Measurements from ENCODE around the gene ADORA2A. TPM values are rescaled to one million over a fixed set of nuclear protein-coding genes. Genes with fewer than 3 reads are reported as not detected.

The ADORA2A gene
- total RNA-seq, 4 donors from 2014 or later: 2.6 to 4.2 (median 3.5) TPM

DNA sequence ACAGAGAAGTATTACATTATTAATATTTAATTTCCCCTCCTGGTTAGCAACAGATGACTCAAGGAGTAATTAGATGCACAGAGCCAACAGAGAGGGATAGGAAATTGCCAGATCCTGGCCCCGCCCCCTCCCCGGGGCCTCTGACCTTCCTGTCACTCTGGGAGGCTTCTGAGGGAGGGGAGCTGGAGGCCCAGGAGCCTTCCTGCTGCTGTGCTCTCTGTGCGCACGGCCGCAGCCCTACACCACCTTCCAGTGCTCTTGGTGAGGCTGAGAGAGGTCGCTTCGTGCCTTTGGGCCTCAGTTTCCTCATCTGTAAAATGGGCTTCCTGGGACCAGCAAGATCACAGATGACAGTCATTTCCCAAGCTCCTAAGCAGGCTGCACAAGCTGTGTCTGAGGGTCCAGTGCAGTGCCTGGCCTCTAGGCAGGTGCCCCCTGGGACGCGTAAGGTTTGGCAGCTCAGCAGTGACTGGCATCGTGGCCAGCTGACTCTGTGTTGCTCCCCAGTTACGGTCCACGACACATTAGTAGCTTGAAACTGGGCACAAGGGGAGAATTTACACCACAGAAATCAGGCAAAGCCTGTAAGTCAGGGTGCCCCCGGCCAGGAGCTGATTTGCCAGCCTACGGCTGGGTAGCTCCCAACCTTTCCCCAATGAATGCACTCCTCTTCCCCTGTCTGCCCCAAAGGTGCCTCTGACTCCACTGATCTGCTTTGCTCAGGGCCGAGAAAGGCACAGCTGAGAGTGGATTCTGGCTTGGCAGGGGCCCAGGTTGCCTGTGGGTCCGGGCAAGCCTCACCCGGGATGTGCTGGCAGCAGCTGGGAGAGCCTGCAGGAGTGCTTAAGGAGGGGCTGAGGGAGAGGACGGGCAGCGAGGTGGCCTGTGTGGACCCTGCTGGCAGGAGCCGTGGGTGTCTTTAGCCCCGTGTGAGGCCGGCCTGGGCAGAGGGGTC, 2.3 kb downstream of the ADORA2A start:
- TF ChIP-seq, protein P1, sequence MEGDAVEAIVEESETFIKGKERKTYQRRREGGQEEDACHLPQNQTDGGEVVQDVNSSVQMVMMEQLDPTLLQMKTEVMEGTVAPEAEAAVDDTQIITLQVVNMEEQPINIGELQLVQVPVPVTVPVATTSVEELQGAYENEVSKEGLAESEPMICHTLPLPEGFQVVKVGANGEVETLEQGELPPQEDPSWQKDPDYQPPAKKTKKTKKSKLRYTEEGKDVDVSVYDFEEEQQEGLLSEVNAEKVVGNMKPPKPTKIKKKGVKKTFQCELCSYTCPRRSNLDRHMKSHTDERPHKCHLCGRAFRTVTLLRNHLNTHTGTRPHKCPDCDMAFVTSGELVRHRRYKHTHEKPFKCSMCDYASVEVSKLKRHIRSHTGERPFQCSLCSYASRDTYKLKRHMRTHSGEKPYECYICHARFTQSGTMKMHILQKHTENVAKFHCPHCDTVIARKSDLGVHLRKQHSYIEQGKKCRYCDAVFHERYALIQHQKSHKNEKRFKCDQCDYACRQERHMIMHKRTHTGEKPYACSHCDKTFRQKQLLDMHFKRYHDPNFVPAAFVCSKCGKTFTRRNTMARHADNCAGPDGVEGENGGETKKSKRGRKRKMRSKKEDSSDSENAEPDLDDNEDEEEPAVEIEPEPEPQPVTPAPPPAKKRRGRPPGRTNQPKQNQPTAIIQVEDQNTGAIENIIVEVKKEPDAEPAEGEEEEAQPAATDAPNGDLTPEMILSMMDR (IDR thresholded peaks at IDR 0.05): no peak
- TF ChIP-seq POLR2A (IDR thresholded peaks at IDR 0.05) (no peak), EP300 (IDR thresholded peaks at IDR 0.05) (no peak)
- Histone ChIP-seq H3K27ac (peak overlapping the region in 2 of 4 donors; percentile 13 to 61), H3K36me3 (no peaks in the 10 kb centered on the region), H3K4me1 (peaks cover 0 to 53% (median 32%) of the 10 kb centered on the region in 4 donors), H3K27me3 (peaks cover 0 to 9% of the 10 kb centered on the region in 2 donors), H3K4me3 (no peak overlapping the region), H3K9me3 (no peaks in the 10 kb centered on the region)
- 68 to 70% methylated on average over 19 to 22 of the region's 22 CpGs for WGBS, 2 donors
- no peak for DNase-seq (ENCODE audit: low spot score in 2 of 2)

DNA sequence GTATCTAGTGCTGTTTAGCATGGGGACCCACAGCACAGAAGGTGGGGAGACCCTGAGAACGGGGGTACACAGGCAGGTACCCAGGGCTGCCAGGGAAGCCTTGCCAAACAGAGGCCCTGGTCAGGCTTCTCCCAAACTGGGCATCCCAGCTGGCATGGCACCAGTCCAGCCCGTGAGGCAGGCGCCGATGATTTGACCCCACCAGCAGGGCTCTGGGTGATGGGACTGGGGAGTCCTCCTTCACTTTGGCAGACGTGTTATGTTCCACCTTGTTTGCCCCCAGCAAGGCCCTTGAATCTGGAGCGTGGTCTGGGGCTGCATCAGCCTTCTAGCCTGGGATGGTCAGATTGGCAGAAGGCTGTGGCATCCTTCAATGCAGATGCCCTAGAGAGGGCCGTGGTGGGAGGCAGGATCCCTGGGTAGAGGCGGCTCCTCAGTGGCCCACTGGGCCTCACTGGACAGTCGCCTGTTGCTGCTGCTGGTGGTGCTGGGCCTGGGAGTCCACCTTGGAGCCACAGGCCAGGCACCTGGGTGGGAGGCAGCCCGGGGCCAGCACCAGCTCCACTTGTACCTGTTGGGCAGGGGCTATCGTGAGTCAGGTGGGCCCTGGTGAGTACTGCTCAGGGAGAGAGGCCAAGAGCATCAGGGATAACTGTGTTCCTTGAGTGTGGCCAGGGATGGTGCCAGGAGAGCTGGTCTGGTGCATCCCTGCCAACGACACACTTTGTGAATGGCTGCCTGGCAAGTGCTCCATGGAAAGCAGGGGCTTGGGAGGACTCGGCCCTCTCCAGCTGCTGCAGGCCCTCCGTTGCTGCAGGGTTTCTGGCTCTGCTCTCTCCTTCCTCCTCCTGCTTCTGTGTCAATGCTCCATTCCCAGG, 3.3 kb downstream of the ADORA2A start:
- H3K27ac ChIP-seq: peak overlapping the region in 1 of 4 donors; percentile 59
- H3K27me3 ChIP-seq: no peaks in the 10 kb centered on the region
- peaks cover 0 to 58% (median 34%) of the 10 kb centered on the region in 4 donors for H3K4me1 ChIP-seq
- DNase-seq (ENCODE audit: low spot score in 2 of 2): no peak
- TF ChIP-seq POLR2A (IDR thresholded peaks at IDR 0.05) (no peak), EP300 (IDR thresholded peaks at IDR 0.05) (no peak)
- TF ChIP-seq, protein P1 (IDR thresholded peaks at IDR 0.05): no peak
- WGBS, 2 donors: 67 to 70% methylated on average over 9 of the region's 14 CpGs
- H3K36me3 ChIP-seq: no peaks in the 10 kb centered on the region
- no peaks in the 10 kb centered on the region for H3K9me3 ChIP-seq
- H3K4me3 ChIP-seq: no peak overlapping the region

DNA sequence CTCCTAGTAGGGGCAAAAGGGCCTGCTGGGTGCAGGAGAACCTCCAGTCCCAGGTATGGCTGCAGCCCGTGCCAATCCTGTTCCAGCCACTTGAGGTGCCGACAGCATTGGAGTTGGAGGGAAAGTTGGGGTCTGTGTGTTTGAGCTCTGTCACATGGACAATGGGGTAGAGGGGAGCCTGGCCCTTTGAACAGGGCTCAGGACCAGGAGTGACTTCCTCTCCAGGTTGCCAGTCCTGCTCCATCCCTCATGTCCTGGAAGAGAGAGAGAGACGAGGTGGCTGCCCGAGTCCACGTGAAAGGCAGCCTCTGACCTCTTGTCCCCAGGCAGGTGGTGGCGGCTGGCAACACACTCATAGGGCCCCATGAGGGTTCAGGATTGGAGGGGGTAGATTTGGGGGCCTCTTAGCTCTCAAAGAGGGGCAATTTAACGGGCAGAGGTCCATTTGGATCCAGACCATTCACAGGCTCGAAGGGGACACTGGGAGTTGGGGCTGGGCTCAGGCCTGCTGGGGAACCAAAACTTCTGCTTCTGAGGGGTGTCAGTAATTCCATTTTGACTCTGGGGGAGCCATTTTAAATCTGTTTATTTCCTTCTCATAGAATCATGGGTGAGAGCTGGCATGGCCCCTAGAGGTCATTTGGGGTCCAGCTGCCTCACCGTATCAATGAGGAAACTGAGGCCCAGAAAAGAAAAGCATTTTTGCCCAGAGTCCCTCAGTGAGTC, 4.1 kb downstream of the ADORA2A start:
- 76 to 82% methylated on average over 8 to 9 of the region's 9 CpGs for WGBS, 2 donors
- Histone ChIP-seq H3K36me3 (no peaks in the 10 kb centered on the region), H3K4me1 (peaks cover 0 to 66% (median 36%) of the 10 kb centered on the region in 4 donors), H3K9me3 (no peaks in the 10 kb centered on the region), H3K4me3 (no peak overlapping the region), H3K27ac (peak overlapping the region in 3 of 4 donors; percentile 1 to 71 (median 59)), H3K27me3 (no peaks in the 10 kb centered on the region)
- no peak for TF ChIP-seq EP300 (IDR thresholded peaks at IDR 0.05)
- TF ChIP-seq, protein P1 (IDR thresholded peaks at IDR 0.05): no peak
- no peak for TF ChIP-seq POLR2A (IDR thresholded peaks at IDR 0.05)
- DNase-seq (ENCODE audit: low spot score in 2 of 2): no peak

DNA sequence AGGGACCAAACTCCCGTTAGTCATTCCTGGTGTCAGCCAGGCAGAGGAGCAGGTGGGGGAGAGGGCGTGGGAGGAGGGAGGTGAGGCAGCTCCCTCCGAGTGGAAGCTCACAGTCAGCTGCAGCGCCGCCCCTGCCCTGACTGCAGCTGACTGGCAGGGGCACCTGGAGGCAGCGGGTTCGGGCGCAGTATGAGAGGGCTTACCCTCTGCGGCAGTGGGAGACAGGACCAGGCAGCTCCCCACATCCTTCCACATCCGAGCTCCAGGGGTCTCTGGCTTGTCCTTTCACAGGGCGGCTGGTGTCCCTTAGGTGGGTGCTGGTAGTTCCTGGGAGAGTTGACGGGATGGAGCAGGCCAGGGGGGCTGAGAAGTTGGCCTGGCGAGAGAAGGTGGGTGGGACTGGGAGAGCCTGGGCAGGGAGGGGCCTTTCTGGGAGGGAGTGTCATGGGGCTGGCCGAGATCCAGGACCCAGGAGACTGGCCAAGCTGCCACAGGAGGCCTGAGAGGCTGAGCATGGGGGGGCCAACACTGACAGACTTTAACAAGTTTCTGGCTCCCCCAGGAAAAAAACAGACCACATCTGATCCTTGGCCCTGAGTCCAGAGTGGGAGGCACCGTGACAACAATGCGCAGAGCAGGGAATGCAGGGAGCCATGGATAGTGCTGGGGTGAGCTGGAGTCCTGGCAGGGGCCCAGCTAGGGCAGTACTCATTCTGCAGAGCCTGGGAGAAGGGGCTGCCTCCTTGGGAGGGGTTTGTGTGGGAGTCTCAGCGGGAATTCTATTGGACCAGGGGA, 4.9 kb downstream of the ADORA2A start:
- DNase-seq (ENCODE audit: low spot score in 2 of 2): peak in 1 of 2 donors; percentile 45
- Histone ChIP-seq H3K4me1 (peaks cover 0 to 65% (median 36%) of the 10 kb centered on the region in 4 donors), H3K27me3 (no peaks in the 10 kb centered on the region), H3K36me3 (no peaks in the 10 kb centered on the region), H3K27ac (peak overlapping the region; percentile 1 to 71 (median 38)), H3K9me3 (no peaks in the 10 kb centered on the region), H3K4me3 (no peak overlapping the region)
- TF ChIP-seq POLR2A (IDR thresholded peaks at IDR 0.05) (no peak), EP300 (IDR thresholded peaks at IDR 0.05) (no peak)
- TF ChIP-seq, protein P1 (IDR thresholded peaks at IDR 0.05): no peak
- 55 to 62% methylated on average over 12 to 17 of the region's 17 CpGs for WGBS, 2 donors
